Measurements from ENCODE around the gene NFASC.

NFASC gene

GRCh38 chr1:204894031-204894430 lies 23.4 kb downstream of the NFASC start:
- TF ChIP-seq EGR1 (IDR thresholded peaks at IDR 0.05): no peak

- TF ChIP-seq TAF1 (IDR thresholded peaks at IDR 0.05; ENCODE audit: low read depth): no peak
- no peak for TF ChIP-seq CREB1 (IDR thresholded peaks at IDR 0.05; ENCODE audit: low read depth)
- no peak for TF ChIP-seq TCF12 (IDR thresholded peaks at IDR 0.05; ENCODE audit: low read depth)
Measured at GRCh38 chr1:204894606-204895005, 23.9 kb downstream of the NFASC start.

- TF ChIP-seq USF1 (IDR thresholded peaks at IDR 0.05) (no peak), TAF1 (IDR thresholded peaks at IDR 0.05; ENCODE audit: low read depth) (no peak), CEBPB (IDR thresholded peaks at IDR 0.05) (no peak), NFIC (IDR thresholded peaks at IDR 0.05) (no peak), EGR1 (IDR thresholded peaks at IDR 0.05) (no peak), MAX (IDR thresholded peaks at IDR 0.05) (no peak), RAD21 (IDR thresholded peaks at IDR 0.05; ENCODE audit: low read depth) (no peak), YY1 (IDR thresholded peaks at IDR 0.05; ENCODE audit: low read depth) (no peak), FOXM1 (IDR thresholded peaks at IDR 0.05; ENCODE audit: borderline replicate concordance, low read depth) (no peak), CREB1 (IDR thresholded peaks at IDR 0.05; ENCODE audit: low read depth) (no peak), ZBTB7A (IDR thresholded peaks at IDR 0.05; ENCODE audit: low read depth) (no peak), TCF12 (IDR thresholded peaks at IDR 0.05; ENCODE audit: low read depth) (no peak), EP300 (IDR thresholded peaks at IDR 0.05; ENCODE audit: borderline replicate concordance) (no peak), TEAD4 (IDR thresholded peaks at IDR 0.05) (no peak), REST (IDR thresholded peaks at IDR 0.05; ENCODE audit: low read depth) (no peak)
Measured at GRCh38 chr1:204896023-204896422, 25.4 kb downstream of the NFASC start.

GRCh38 chr1:204896787-204897469 lies 26.3 kb downstream of the NFASC start:
- TF ChIP-seq YY1 (IDR thresholded peaks at IDR 0.05; ENCODE audit: low read depth) (no peak), ZBTB7A (IDR thresholded peaks at IDR 0.05; ENCODE audit: low read depth) (no peak), MAX (IDR thresholded peaks at IDR 0.05) (no peak), CREB1 (IDR thresholded peaks at IDR 0.05; ENCODE audit: low read depth) (no peak), TAF1 (IDR thresholded peaks at IDR 0.05; ENCODE audit: low read depth) (no peak), USF1 (IDR thresholded peaks at IDR 0.05) (no peak), TEAD4 (IDR thresholded peaks at IDR 0.05) (no peak), REST (IDR thresholded peaks at IDR 0.05; ENCODE audit: low read depth) (no peak), EP300 (IDR thresholded peaks at IDR 0.05; ENCODE audit: borderline replicate concordance) (no peak), NFIC (IDR thresholded peaks at IDR 0.05) (no peak), EGR1 (IDR thresholded peaks at IDR 0.05) (no peak), TCF12 (IDR thresholded peaks at IDR 0.05; ENCODE audit: low read depth) (no peak), CEBPB (IDR thresholded peaks at IDR 0.05) (no peak), FOXM1 (IDR thresholded peaks at IDR 0.05; ENCODE audit: borderline replicate concordance, low read depth) (no peak), RAD21 (IDR thresholded peaks at IDR 0.05; ENCODE audit: low read depth) (no peak)

GRCh38 chr1:204900721-204901120 lies 30.1 kb downstream of the NFASC start:
- TF ChIP-seq CREB1 (IDR thresholded peaks at IDR 0.05; ENCODE audit: low read depth) (no peak), MAX (IDR thresholded peaks at IDR 0.05) (no peak), NFIC (IDR thresholded peaks at IDR 0.05) (no peak), ZBTB7A (IDR thresholded peaks at IDR 0.05; ENCODE audit: low read depth) (no peak), RAD21 (IDR thresholded peaks at IDR 0.05; ENCODE audit: low read depth) (no peak), TCF12 (IDR thresholded peaks at IDR 0.05; ENCODE audit: low read depth) (no peak)

- no peak for TF ChIP-seq TCF12 (IDR thresholded peaks at IDR 0.05; ENCODE audit: low read depth)
- TF ChIP-seq MAX (IDR thresholded peaks at IDR 0.05): no peak
- TF ChIP-seq TAF1 (IDR thresholded peaks at IDR 0.05; ENCODE audit: low read depth): no peak
- no peak for TF ChIP-seq EP300 (IDR thresholded peaks at IDR 0.05; ENCODE audit: borderline replicate concordance)
- no peak for TF ChIP-seq USF1 (IDR thresholded peaks at IDR 0.05)
- TF ChIP-seq CREB1 (IDR thresholded peaks at IDR 0.05; ENCODE audit: low read depth): no peak
- no peak for TF ChIP-seq REST (IDR thresholded peaks at IDR 0.05; ENCODE audit: low read depth)
- no peak for TF ChIP-seq CEBPB (IDR thresholded peaks at IDR 0.05)
- no peak for TF ChIP-seq RAD21 (IDR thresholded peaks at IDR 0.05; ENCODE audit: low read depth)
- TF ChIP-seq EGR1 (IDR thresholded peaks at IDR 0.05): no peak
- no peak for TF ChIP-seq FOXM1 (IDR thresholded peaks at IDR 0.05; ENCODE audit: borderline replicate concordance, low read depth)
- no peak for TF ChIP-seq YY1 (IDR thresholded peaks at IDR 0.05; ENCODE audit: low read depth)
- TF ChIP-seq ZBTB7A (IDR thresholded peaks at IDR 0.05; ENCODE audit: low read depth): no peak
- TF ChIP-seq TEAD4 (IDR thresholded peaks at IDR 0.05): no peak
- TF ChIP-seq NFIC (IDR thresholded peaks at IDR 0.05): no peak
Measured at GRCh38 chr1:204902671-204903070, 32.0 kb downstream of the NFASC start.

Data from Ishikawa (cell line).